Mesodermal cell (in vitro differentiated cells): ENCODE measurements around the gene CCDC77. TPM values are rescaled to one million over a fixed set of nuclear protein-coding genes. Genes with fewer than 3 reads are reported as not detected.
"Not testable (repeated sequence)": the region's sequence is repeated elsewhere in the genome, so short reads cannot be mapped to it uniquely, and the experiment has no call there.

ENCODE experiments used
- H3K27ac ChIP-seq: 2 replicates; pipeline ENCODE4 v1.7.0; 2013; ENCODE audit warnings: mild to moderate bottlenecking, low read depth, low read length, moderate library complexity; ENCODE audit not compliant: severe bottlenecking
- H3K36me3 ChIP-seq: 2 replicates; pipeline ENCODE4 v1.7.1; 2013; ENCODE audit warnings: mild to moderate bottlenecking, low read length, moderate library complexity; ENCODE audit not compliant: control insufficient read depth, insufficient read depth
- H3K4me1 ChIP-seq: one replicate; pipeline ENCODE4 v1.7.1; 2013; ENCODE audit warnings: mild to moderate bottlenecking, low read length; ENCODE audit not compliant: insufficient read depth, control insufficient read depth, poor library complexity, severe bottlenecking
- H3K4me3 ChIP-seq: 2 replicates; pipeline ENCODE4 v1.7.0; 2013; ENCODE audit warnings: low read length, control low read depth, mild to moderate bottlenecking; ENCODE audit not compliant: insufficient read depth, poor library complexity, severe bottlenecking; ENCODE audit errors: extremely low read depth
- H3K9me3 ChIP-seq: 2 replicates; pipeline ENCODE4 v1.7.1; 2013; ENCODE audit warnings: mild to moderate bottlenecking, low read length, moderate library complexity; ENCODE audit not compliant: control insufficient read depth
- WGBS, 2 experiments: methylation state at CpG; one replicate each; pipeline ENCODE4 v1.1.5; 2013; ENCODE audit warnings: missing lambda C conversion rate in 2 of 2; ENCODE audit not compliant: insufficient coverage in 2 of 2; 5-methylcytosine and 5-hydroxymethylcytosine counted together
- polyA plus RNA-seq, 2 experiments: library from polyadenylated mRNA; stranded (reverse); fragments of 50-300 nt; gene quantifications; one replicate each; pipeline ENCODE4 v1.2.3, GENCODE V29; 2013

Gene CCDC77
- polyA plus RNA-seq (2013, experiment 1 of 2): 23.1 TPM
- 20.9 TPM for polyA plus RNA-seq (2013, experiment 2 of 2)

GRCh38 chr12:401235-402028 lies at the start of gene CCDC77:
Gene CCDC77, plus strand, starts transcription at chr12:401644. Its CDS starts 7,740 bp downstream, at chr12:409384.
- H3K4me1 ChIP-seq: no peaks in the 10 kb centered on the region
- H3K36me3 ChIP-seq: peaks cover 22% of the 10 kb centered on the region
- WGBS, 2 experiments: 1% methylated on average over 42 to 44 of the region's 45 CpGs
- peak within 1 kb of the TSS; percentile 87 for H3K4me3 ChIP-seq
- H3K9me3 ChIP-seq: no peaks in the 10 kb centered on the region
- peak within 1 kb of the TSS; percentile 89 for H3K27ac ChIP-seq

GRCh38 chr12:356276-356988 lies 45.0 kb upstream of the CCDC77 start:
- 82 to 92% methylated on average over 4 to 6 of the region's 7 CpGs for WGBS, 2 experiments
- Histone ChIP-seq H3K4me3 (no peak overlapping the region), H3K4me1 (no peaks in the 10 kb centered on the region), H3K9me3 (peaks cover 12% of the 10 kb centered on the region), H3K27ac (no peak overlapping the region), H3K36me3 (peaks cover 88% of the 10 kb centered on the region)

GRCh38 chr12:359091-359490 lies 42.4 kb upstream of the CCDC77 start:
- WGBS, 2 experiments: 100% methylated on average over 1 of the region's 1 CpG; no CpG with 5 or more reads in 1 of the 2 experiments

GRCh38 chr12:366820-367219 lies 34.6 kb upstream of the CCDC77 start:
- Histone ChIP-seq H3K4me1 (no peaks in the 10 kb centered on the region), H3K9me3 (peaks cover 4% of the 10 kb centered on the region), H3K27ac (no peak overlapping the region), H3K4me3 (no peak overlapping the region), H3K36me3 (peaks cover 87% of the 10 kb centered on the region)
- 89 to 100% methylated on average over 1 of the region's 2 CpGs for WGBS, 2 experiments

More at GRCh38 chr12:359091-359490, 42.4 kb upstream of the CCDC77 start:
- Histone ChIP-seq H3K4me1 (no peaks in the 10 kb centered on the region), H3K27ac (no peak overlapping the region), H3K36me3 (peaks cover 87% of the 10 kb centered on the region), H3K4me3 (no peak overlapping the region), H3K9me3 (peaks cover 12% of the 10 kb centered on the region)

- peaks cover 76% of the 10 kb centered on the region for H3K36me3 ChIP-seq
- no peaks in the 10 kb centered on the region for H3K4me1 ChIP-seq
- H3K9me3 ChIP-seq: peaks cover 4% of the 10 kb centered on the region
- WGBS, 2 experiments: no CpG with 5 or more reads among the region's 1 CpG
- H3K4me3 ChIP-seq: no peak overlapping the region
- no peak overlapping the region for H3K27ac ChIP-seq
Observed at GRCh38 chr12:367972-368371, 33.5 kb upstream of the CCDC77 start.

GRCh38 chr12:370739-371485 lies 30.5 kb upstream of the CCDC77 start:
- not testable (repeated sequence) for H3K4me3 ChIP-seq, H3K4me1 ChIP-seq, H3K9me3 ChIP-seq, H3K27ac ChIP-seq
- WGBS, 2 experiments: 100% methylated on average over 1 to 3 of the region's 5 CpGs
- peaks cover 59% of the 10 kb centered on the region for H3K36me3 ChIP-seq

GRCh38 chr12:386651-387050 lies 14.8 kb upstream of the CCDC77 start:
- no CpG with 5 or more reads among the region's 4 CpGs for WGBS, 2 experiments

GRCh38 chr12:388012-388411 lies 13.4 kb upstream of the CCDC77 start:
- 0 to 16% methylated on average over 2 of the region's 2 CpGs for WGBS, 2 experiments
- no peaks in the 10 kb centered on the region for H3K9me3 ChIP-seq
- peak overlapping the region; percentile 99 for H3K27ac ChIP-seq
- H3K4me1 ChIP-seq: peaks cover 9% of the 10 kb centered on the region
- H3K4me3 ChIP-seq: peak overlapping the region; percentile 97
- H3K36me3 ChIP-seq: peaks cover 31% of the 10 kb centered on the region

More at GRCh38 chr12:386651-387050, 14.8 kb upstream of the CCDC77 start:
- H3K4me1 ChIP-seq: peaks cover 9% of the 10 kb centered on the region
- peaks cover 45% of the 10 kb centered on the region for H3K36me3 ChIP-seq
- H3K27ac ChIP-seq: no peak overlapping the region
- no peaks in the 10 kb centered on the region for H3K9me3 ChIP-seq
- peak overlapping the region; percentile 11 for H3K4me3 ChIP-seq

GRCh38 chr12:388541-389141 lies 12.8 kb upstream of the CCDC77 start:
- peaks cover 25% of the 10 kb centered on the region for H3K36me3 ChIP-seq
- 0 to 2% methylated on average over 16 to 22 of the region's 35 CpGs for WGBS, 2 experiments
- H3K4me1 ChIP-seq: peaks cover 9% of the 10 kb centered on the region
- no peaks in the 10 kb centered on the region for H3K9me3 ChIP-seq
- peak overlapping the region; percentile 97 for H3K4me3 ChIP-seq
- H3K27ac ChIP-seq: peak overlapping the region; percentile 99
